SK-MEL-5 (cell line): ENCODE measurements around the gene OR2T2. TPM values are rescaled to one million over a fixed set of nuclear protein-coding genes. Genes with fewer than 3 reads are reported as not detected.
"Not testable (repeated sequence)": the region's sequence is repeated elsewhere in the genome, so short reads cannot be mapped to it uniquely, and the experiment has no call there.

ENCODE experiments used
- DNase-seq: peaks from one replicate; pipeline ENCODE4 v3.0.0-alpha.2; 2016; ENCODE audit warnings: low read depth, low spot score
- in situ Hi-C: cut with HindIII; loops from 2 replicates; pipeline ENCODE4 v1.10.0; 2016; ENCODE audit warnings: low sequenced_read_pairs, high pct_unique_total_duplicates, low pct_unique_long_range_greater_than_20kb
- total RNA-seq: library from RNA; depleted of rRNA; stranded (reverse); fragments of >200 nt; shearing (Covaris generic); gene quantifications from 2 replicates; pipeline ENCODE4 v1.2.3, GENCODE V29; 2014

The OR2T2 gene
- total RNA-seq, 1 experiment from 2014 or later = not detected

GRCh38 chr1:248442500-248443277, 2.7 kb upstream of the OR2T2 start:
- DNase-seq, in situ Hi-C loops: not testable (repeated sequence)

- in situ Hi-C loops, DNase-seq: not testable (repeated sequence)
These were observed 834 bp upstream of the OR2T2 start for GRCh38 chr1:248444603-248445002.

- not testable (repeated sequence) for DNase-seq
These were observed 3.1 kb downstream of the OR2T2 start for GRCh38 chr1:248448409-248449074.

GRCh38 chr1:248449821-248450465, 4.5 kb downstream of the OR2T2 start:
- DNase-seq, in situ Hi-C loops: not testable (repeated sequence)

More at GRCh38 chr1:248448409-248449074, 3.1 kb downstream of the OR2T2 start:
- in situ Hi-C loops = not testable (repeated sequence)

GRCh38 chr1:248450466-248451145, 5.2 kb downstream of the OR2T2 start:
- in situ Hi-C loops, DNase-seq: not testable (repeated sequence)

GRCh38 chr1:248453619-248454018, 8.2 kb downstream of the OR2T2 start:
- DNase-seq, in situ Hi-C loops: not testable (repeated sequence)

- DNase-seq, in situ Hi-C loops: not testable (repeated sequence)
These were observed 9.6 kb downstream of the OR2T2 start for GRCh38 chr1:248455045-248455444.

GRCh38 chr1:248456635-248457034, 11.2 kb downstream of the OR2T2 start:
- DNase-seq, in situ Hi-C loops: not testable (repeated sequence)

- DNase-seq, in situ Hi-C loops: not testable (repeated sequence)
These were observed 13.7 kb downstream of the OR2T2 start for GRCh38 chr1:248459117-248459516.

- no peak for DNase-seq
- in situ Hi-C loops = no loop called here
These were observed 25.7 kb downstream of the OR2T2 start for GRCh38 chr1:248471154-248471553.

GRCh38 chr1:248472111-248472510, 26.7 kb downstream of the OR2T2 start:
- in situ Hi-C loops, DNase-seq: not testable (repeated sequence)

GRCh38 chr1:248473051-248473450, 27.6 kb downstream of the OR2T2 start, which contains the start of gene OR2T3:
TSS of gene OR2T3 (plus strand) at chr1:248473351. CDS start at chr1:248473351, 0 bp downstream.
- in situ Hi-C loops = not testable (repeated sequence)

GRCh38 chr1:248475660-248476059, 30.2 kb downstream of the OR2T2 start:
- in situ Hi-C loops, DNase-seq: not testable (repeated sequence)

More at GRCh38 chr1:248473051-248473450, 27.6 kb downstream of the OR2T2 start, which contains the start of gene OR2T3:
- not testable (repeated sequence) for DNase-seq

- in situ Hi-C loops, DNase-seq: not testable (repeated sequence)
These were observed 36.5 kb downstream of the OR2T2 start for GRCh38 chr1:248481686-248482579.

GRCh38 chr1:248488289-248488688, 42.9 kb downstream of the OR2T2 start, which contains the start of gene OR2T5:
TSS of gene OR2T5 (plus strand) at chr1:248488589. CDS start at chr1:248488589, 0 bp downstream.
- in situ Hi-C loops, DNase-seq: not testable (repeated sequence)

GRCh38 chr1:248496661-248497060, 51.2 kb downstream of the OR2T2 start:
- in situ Hi-C loops, DNase-seq: not testable (repeated sequence)
